ENCODE data around the gene EFTUD2. TPM values are rescaled to one million over a fixed set of nuclear protein-coding genes. Genes with fewer than 3 reads are reported as not detected.

Gene EFTUD2
- total RNA-seq, 1 experiment from 2014 or later = 150 TPM

DNA sequence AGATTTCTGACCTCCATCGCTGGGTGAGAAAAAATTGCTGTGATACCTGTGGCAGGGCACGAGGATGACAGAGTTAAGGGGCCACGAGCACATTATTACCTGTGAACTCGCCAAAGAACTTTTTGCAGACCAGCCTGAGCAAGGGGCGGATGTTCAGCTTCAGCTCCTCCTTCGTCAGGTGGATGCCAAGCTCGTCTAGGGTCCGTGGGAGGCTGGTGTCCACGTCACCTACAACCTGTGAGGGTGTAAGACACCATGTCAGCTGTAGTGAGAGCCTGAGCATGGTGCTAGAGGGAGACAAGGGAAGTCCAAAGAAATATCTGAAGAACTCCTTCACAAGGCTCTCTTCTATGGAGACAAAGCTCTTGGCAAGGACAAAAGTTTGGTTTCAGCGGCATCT, 34.4 kb downstream of the EFTUD2 start:
- H2AFZ ChIP-seq (ENCODE audit: low read depth, low read length, poor library complexity, severe bottlenecking) = no peak overlapping the region
- POLR2A ChIA-PET = no interaction called here
- no peaks in the 10 kb centered on the region for H3K4me1 ChIP-seq (ENCODE audit: control insufficient read depth in 1 of 2, insufficient read depth in 2 of 2, low read length in 2 of 2)
- no peaks in the 10 kb centered on the region; the same call in 1 of the 2 replicates for H4K20me1 ChIP-seq (ENCODE audit: insufficient read depth)
- no peaks in the 10 kb centered on the region for H3K9me3 ChIP-seq (ENCODE audit: control insufficient read depth in 1 of 2, insufficient read depth in 1 of 2, low read depth in 1 of 2, low read length in 2 of 2)
- no peak for TF ChIP-seq CBX3 (IDR thresholded peaks at IDR 0.05; ENCODE audit: low read depth)
- TF ChIP-seq, protein P1, sequence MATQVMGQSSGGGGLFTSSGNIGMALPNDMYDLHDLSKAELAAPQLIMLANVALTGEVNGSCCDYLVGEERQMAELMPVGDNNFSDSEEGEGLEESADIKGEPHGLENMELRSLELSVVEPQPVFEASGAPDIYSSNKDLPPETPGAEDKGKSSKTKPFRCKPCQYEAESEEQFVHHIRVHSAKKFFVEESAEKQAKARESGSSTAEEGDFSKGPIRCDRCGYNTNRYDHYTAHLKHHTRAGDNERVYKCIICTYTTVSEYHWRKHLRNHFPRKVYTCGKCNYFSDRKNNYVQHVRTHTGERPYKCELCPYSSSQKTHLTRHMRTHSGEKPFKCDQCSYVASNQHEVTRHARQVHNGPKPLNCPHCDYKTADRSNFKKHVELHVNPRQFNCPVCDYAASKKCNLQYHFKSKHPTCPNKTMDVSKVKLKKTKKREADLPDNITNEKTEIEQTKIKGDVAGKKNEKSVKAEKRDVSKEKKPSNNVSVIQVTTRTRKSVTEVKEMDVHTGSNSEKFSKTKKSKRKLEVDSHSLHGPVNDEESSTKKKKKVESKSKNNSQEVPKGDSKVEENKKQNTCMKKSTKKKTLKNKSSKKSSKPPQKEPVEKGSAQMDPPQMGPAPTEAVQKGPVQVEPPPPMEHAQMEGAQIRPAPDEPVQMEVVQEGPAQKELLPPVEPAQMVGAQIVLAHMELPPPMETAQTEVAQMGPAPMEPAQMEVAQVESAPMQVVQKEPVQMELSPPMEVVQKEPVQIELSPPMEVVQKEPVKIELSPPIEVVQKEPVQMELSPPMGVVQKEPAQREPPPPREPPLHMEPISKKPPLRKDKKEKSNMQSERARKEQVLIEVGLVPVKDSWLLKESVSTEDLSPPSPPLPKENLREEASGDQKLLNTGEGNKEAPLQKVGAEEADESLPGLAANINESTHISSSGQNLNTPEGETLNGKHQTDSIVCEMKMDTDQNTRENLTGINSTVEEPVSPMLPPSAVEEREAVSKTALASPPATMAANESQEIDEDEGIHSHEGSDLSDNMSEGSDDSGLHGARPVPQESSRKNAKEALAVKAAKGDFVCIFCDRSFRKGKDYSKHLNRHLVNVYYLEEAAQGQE (IDR thresholded peaks at IDR 0.05; ENCODE audit: low read depth) = no peak
- TF ChIP-seq YY1 (IDR thresholded peaks at IDR 0.05; ENCODE audit: extremely low read depth, insufficient replicate concordance, low read depth, low read length) = no peak
- no peak for TF ChIP-seq SIN3A (IDR thresholded peaks at IDR 0.05; ENCODE audit: low read depth)
- TF ChIP-seq, protein P2, sequence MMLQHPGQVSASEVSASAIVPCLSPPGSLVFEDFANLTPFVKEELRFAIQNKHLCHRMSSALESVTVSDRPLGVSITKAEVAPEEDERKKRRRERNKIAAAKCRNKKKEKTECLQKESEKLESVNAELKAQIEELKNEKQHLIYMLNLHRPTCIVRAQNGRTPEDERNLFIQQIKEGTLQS (IDR thresholded peaks at IDR 0.05) = no peak
- TF ChIP-seq ZFX (IDR thresholded peaks at IDR 0.05) = no peak
- TF ChIP-seq FOSL1 (IDR thresholded peaks at IDR 0.05; ENCODE audit: low read depth) = no peak
- TF ChIP-seq EZH2 (IDR thresholded peaks at IDR 0.05) = no peak
- TF ChIP-seq, protein P3, sequence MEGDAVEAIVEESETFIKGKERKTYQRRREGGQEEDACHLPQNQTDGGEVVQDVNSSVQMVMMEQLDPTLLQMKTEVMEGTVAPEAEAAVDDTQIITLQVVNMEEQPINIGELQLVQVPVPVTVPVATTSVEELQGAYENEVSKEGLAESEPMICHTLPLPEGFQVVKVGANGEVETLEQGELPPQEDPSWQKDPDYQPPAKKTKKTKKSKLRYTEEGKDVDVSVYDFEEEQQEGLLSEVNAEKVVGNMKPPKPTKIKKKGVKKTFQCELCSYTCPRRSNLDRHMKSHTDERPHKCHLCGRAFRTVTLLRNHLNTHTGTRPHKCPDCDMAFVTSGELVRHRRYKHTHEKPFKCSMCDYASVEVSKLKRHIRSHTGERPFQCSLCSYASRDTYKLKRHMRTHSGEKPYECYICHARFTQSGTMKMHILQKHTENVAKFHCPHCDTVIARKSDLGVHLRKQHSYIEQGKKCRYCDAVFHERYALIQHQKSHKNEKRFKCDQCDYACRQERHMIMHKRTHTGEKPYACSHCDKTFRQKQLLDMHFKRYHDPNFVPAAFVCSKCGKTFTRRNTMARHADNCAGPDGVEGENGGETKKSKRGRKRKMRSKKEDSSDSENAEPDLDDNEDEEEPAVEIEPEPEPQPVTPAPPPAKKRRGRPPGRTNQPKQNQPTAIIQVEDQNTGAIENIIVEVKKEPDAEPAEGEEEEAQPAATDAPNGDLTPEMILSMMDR (IDR thresholded peaks at IDR 0.05 in 2 of 3, conservative IDR thresholded peaks at IDR 0.05 in 1 of 3; ENCODE audit: borderline replicate concordance in 1 of 3, insufficient read depth in 1 of 3, low read depth in 2 of 3, low read length in 2 of 3) = no peak
- TF ChIP-seq EZH2phosphoT487 (IDR thresholded peaks at IDR 0.05; ENCODE audit: borderline replicate concordance) = no peak
- TF ChIP-seq, protein P4, sequence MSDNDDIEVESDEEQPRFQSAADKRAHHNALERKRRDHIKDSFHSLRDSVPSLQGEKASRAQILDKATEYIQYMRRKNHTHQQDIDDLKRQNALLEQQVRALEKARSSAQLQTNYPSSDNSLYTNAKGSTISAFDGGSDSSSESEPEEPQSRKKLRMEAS (IDR thresholded peaks at IDR 0.05) = no peak
- TF ChIP-seq, protein P5, sequence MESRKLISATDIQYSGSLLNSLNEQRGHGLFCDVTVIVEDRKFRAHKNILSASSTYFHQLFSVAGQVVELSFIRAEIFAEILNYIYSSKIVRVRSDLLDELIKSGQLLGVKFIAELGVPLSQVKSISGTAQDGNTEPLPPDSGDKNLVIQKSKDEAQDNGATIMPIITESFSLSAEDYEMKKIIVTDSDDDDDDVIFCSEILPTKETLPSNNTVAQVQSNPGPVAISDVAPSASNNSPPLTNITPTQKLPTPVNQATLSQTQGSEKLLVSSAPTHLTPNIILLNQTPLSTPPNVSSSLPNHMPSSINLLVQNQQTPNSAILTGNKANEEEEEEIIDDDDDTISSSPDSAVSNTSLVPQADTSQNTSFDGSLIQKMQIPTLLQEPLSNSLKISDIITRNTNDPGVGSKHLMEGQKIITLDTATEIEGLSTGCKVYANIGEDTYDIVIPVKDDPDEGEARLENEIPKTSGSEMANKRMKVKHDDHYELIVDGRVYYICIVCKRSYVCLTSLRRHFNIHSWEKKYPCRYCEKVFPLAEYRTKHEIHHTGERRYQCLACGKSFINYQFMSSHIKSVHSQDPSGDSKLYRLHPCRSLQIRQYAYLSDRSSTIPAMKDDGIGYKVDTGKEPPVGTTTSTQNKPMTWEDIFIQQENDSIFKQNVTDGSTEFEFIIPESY (IDR thresholded peaks at IDR 0.05; ENCODE audit: extremely low read depth, insufficient replicate concordance, low read length) = no peak
- no peak for TF ChIP-seq ELF1 (IDR thresholded peaks at IDR 0.05; ENCODE audit: borderline replicate concordance, low read depth)
- TF ChIP-seq JUND (IDR thresholded peaks at IDR 0.05) = no peak
- intact Hi-C loops (cut with micrococcal nuclease) = loop anchor here (1.0 kb wide), 2 partner anchors 86 to 90 kb away; no protein-coding TSS in a partner anchor
- H3K27me3 ChIP-seq (ENCODE audit: insufficient read depth, low read length) = no peaks in the 10 kb centered on the region
- no TSS peak for BruUV-seq (replicated peaks)
- H3K27ac ChIP-seq (ENCODE audit: low read depth, low read length) = no peak overlapping the region
- H3K79me2 ChIP-seq (ENCODE audit: insufficient read depth, low read length) = no peaks in the 10 kb centered on the region
- DNase-seq (ENCODE audit: low read depth, low spot score) (no peak), ATAC-seq (peak; percentile 36)
- RAD21 ChIA-PET (ENCODE audit: low non-redundant PET in 1 of 2, low total read pairs in 2 of 2, uncharacterized antibody in 2 of 2, unreplicated experiment in 2 of 2) = no interaction called here
- H3K4me2 ChIP-seq (ENCODE audit: low read length) = no peak overlapping the region
- no peaks in the 10 kb centered on the region for H3K9me2 ChIP-seq (ENCODE audit: insufficient read depth)
- H3K36me3 ChIP-seq (ENCODE audit: control insufficient read depth in 1 of 2, insufficient read depth in 2 of 2, low read length in 2 of 2) = peaks cover 47 to 60% of the 10 kb centered on the region in 2 experiments
- H3K4me3 ChIP-seq (replicated peaks in 1 of 2; ENCODE audit: low read depth in 1 of 2, low read length in 2 of 2) = no peak overlapping the region
- CTCF ChIA-PET = interaction anchor here (1.1 to 5.9 kb wide), 3 partner anchors 82 to 90 kb away, joined by 3 to 52 read pairs (median 19); no protein-coding TSS in a partner anchor
- no peak overlapping the region for H3K9ac ChIP-seq (ENCODE audit: low read length)
